H1 (cell line): ENCODE measurements around the gene GDI2. TPM values are rescaled to one million over a fixed set of nuclear protein-coding genes. Genes with fewer than 3 reads are reported as not detected.

Experiments used
- FOSL1 ChIP-seq: IDR thresholded peaks from 2 replicates; pipeline ENCODE4 v1.6.1; 2011; ENCODE audit warnings: mild to moderate bottlenecking, low read depth, low read length, moderate library complexity; ENCODE audit not compliant: insufficient read depth
- GABPA ChIP-seq: IDR thresholded peaks from 2 replicates; pipeline ENCODE4 v1.6.1; 2011; ENCODE audit warnings: mild to moderate bottlenecking, low read length, moderate library complexity, borderline replicate concordance; ENCODE audit not compliant: insufficient read depth
- HDAC6 ChIP-seq: IDR thresholded peaks from one replicate; pipeline ENCODE4 v1.7.1; 2012; ENCODE audit warnings: low read depth, mild to moderate bottlenecking, inconsistent platforms, low read length, moderate library complexity
- JUND ChIP-seq: IDR thresholded peaks from 2 replicates; pipeline ENCODE4 v1.6.1; 2011; ENCODE audit warnings: mild to moderate bottlenecking, improper control_type of control experiment, low read length
- NANOG ChIP-seq: IDR thresholded peaks from 2 replicates; pipeline ENCODE4 v1.6.1; 2011; ENCODE audit warnings: low read length, low read depth, mild to moderate bottlenecking, inconsistent platforms; ENCODE audit not compliant: insufficient read depth, poor library complexity, severe bottlenecking
- RFX5 ChIP-seq: IDR thresholded peaks from 2 replicates; pipeline ENCODE4 v1.6.1; 2011; ENCODE audit warnings: low read depth, low read length, improper control_type of control experiment, borderline replicate concordance
- SP1 ChIP-seq: IDR thresholded peaks from 2 replicates; pipeline ENCODE4 v1.6.1; 2011; ENCODE audit warnings: low read depth, low read length
- polyA plus RNA-seq, 7 experiments: library from polyadenylated mRNA; depleted of rRNA in 3 of 7; stranded (reverse) in 5 of 7; unstranded in 2 of 7; fragments of >200 nt in 5 of 7; fragments of 200-250 nt in 2 of 7; gene quantifications; 1 replicate in 5 of 7; 2 replicates in 1 of 7; 4 replicates in 1 of 7; pipeline versions ENCODE4 v1.2.1 to v1.2.3, GENCODE V29; 2011 to 2013; ENCODE audit warnings: missing spikeins in 2 of 7, mixed read lengths in 2 of 7
- total RNA-seq: library from RNA; stranded (reverse); fragmentation: NEBNext Ultra II Directional; extraction: Animal tissue kit (Norgen Biotek cat#: 25700); gene quantifications from 2 replicates; pipeline ENCODE4 v1.2.1, GENCODE V29; 2021
- TF ChIP-seq, protein P1 (sequence below), 3 experiments: IDR thresholded peaks; 1 replicate in 2 of 3; 2 replicates in 1 of 3; pipeline versions ENCODE4 v1.5.1 to v1.6.1; 2011; ENCODE audit warnings: low read length in 3 of 3, mild to moderate bottlenecking in 3 of 3, inconsistent platforms in 2 of 3, low read depth in 1 of 3, moderate library complexity in 1 of 3; ENCODE audit not compliant: insufficient read depth in 1 of 3; ENCODE audit errors: control extremely low read depth in 1 of 3

The GDI2 gene
- total and polyA plus RNA-seq, 2 of the 8 experiments (the other 6 are each of a cell fraction or from before 2014, with no cell fraction given), result 168 to 385 TPM

DNA sequence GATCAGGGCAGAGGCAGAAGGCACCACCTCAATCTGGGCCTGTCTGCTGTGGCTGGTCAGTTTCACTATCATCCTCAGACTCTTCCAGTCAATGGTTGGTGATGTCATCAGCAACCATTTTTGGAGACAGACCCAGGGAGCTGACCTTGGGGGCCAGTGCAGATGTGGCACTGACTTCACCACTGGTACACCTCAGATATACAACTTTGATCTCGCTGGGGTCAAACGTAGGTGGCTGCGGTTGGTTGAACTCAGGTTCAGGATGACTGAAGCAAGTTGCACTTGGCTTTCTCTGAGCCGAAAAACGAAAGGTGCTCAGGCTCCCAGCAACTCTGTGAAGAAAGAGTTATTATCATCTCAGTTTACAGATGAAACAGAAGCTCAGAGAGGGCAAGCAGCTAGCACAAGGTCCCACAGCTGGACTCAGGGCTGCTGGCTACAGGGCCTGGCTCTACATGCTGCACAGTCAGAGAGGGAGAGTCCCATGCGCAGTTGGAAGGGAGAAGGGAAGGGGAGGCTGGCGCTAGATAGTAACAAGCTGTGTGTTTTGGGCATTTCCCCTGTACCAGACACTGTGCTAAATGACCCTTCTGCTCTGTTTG, 49.2 kb upstream of the GDI2 start (continued):
- TF ChIP-seq RFX5 (no peak), JUND (no peak), NANOG (no peak), SP1 (no peak), GABPA (no peak), HDAC6 (no peak), FOSL1 (no peak)
- TF ChIP-seq, protein P1, sequence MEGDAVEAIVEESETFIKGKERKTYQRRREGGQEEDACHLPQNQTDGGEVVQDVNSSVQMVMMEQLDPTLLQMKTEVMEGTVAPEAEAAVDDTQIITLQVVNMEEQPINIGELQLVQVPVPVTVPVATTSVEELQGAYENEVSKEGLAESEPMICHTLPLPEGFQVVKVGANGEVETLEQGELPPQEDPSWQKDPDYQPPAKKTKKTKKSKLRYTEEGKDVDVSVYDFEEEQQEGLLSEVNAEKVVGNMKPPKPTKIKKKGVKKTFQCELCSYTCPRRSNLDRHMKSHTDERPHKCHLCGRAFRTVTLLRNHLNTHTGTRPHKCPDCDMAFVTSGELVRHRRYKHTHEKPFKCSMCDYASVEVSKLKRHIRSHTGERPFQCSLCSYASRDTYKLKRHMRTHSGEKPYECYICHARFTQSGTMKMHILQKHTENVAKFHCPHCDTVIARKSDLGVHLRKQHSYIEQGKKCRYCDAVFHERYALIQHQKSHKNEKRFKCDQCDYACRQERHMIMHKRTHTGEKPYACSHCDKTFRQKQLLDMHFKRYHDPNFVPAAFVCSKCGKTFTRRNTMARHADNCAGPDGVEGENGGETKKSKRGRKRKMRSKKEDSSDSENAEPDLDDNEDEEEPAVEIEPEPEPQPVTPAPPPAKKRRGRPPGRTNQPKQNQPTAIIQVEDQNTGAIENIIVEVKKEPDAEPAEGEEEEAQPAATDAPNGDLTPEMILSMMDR (IDR thresholded peaks at IDR 0.05; ENCODE audit: control extremely low read depth in 1 of 3, insufficient read depth in 1 of 3, low read depth in 1 of 3, low read length in 3 of 3), result no peak
- TF ChIP-seq, all 59 proteins: peak for 0
